GM19351 (cell line): Measurements from ENCODE around the gene MTOR.

Experiments used
- ATAC-seq: cut with Tn5 transposase; IDR thresholded peaks from one replicate; pipeline ENCODE4 v1.9.1; 2021; ENCODE audit warnings: mild to moderate bottlenecking, moderate library complexity; ENCODE audit not compliant: unreplicated experiment

Gene MTOR

DNA sequence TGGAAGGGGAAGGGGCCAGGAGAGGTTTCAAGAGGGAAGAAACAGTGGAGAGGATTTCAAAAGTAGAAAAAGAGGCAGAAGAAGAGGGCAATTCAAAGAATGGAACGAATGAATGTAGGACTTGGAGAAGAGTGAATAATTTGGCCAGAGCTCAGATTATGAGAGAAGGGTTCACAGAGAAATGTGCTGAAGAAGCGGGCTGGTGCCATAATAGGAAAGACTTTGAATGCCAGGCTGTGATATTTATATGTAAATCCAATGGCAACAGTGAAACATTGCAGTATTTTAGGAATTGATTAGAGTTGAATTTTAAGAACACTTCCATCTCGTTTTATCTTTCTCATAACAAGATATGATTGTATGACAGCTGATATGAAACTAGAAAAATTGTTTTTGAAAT lies 109.2 kb downstream of the MTOR start:
- no peak for ATAC-seq

DNA sequence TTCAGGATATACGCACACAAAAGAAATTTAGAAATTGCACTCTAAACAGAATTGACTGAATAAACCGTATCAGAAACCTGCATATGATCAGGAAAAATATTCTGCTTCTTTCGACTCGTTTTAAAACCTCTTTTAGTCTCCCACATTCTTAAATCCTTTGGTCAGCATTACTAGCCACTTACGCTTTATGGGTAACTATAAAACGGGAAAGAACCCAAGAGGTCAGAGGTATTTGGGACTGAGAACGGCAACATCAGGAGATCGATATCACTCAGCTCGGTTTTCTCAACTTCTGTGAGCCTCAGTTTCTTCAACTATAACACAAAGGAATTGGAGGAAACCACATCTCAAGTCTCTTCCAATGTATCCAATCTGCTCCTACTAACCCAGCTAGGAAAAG lies 109.6 kb downstream of the MTOR start:
- ATAC-seq = no peak

DNA sequence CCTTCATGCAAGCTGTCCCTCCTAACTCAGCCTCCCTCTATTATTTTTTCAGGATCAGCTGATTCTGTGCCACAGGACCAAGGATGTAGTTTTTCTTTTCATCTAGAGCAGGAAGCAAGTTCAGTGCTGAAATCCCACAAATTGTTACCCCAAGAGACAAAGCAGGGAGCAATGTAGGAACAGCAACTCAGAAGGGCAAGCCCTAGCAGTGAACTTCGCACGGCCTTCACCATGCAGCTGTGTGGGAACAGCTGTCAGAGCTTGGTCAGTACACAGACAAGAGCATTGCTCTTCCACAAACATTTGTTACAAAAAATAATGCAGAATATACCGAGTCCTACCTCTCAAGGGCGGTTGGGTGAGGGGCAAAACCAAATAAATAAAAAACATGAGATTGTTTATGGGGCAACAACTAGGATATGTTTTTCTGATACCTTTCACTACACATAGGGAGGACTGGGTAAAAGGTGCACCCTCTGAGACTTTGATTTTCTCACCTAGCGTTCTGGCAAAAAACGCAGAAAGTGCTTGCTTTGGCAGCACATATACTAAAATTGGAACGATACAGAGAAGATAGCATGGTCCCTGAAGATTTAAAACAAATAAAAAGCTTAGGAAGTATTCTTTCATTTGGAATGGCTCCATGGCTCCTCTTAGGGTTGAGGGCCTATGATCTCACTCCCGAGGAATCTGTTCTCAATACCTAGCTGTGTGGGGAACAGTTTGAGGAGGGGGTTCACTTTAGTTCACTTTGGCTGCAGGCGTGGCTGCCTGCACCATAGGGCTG lies 110.3 kb downstream of the MTOR start:
- ATAC-seq = no peak

DNA sequence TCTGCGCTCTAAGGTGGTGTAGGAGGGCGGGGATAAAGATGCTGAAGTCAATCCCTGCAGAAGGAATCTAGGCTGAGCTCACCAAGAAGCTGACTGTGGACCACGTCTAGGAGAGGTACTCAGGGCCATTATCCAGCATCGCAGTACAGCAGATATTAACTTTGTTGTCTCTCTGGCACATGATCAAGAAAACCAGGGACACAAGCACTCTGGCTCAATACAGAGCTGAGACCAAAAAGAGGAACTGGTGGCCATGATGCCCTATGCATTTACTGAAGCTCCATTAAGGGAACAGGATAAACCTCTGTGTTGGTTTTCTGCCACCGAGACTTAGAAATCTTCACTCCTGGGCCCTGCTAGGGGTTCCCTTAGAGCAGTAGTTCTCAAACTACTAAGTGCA lies 111.2 kb downstream of the MTOR start:
- ATAC-seq = no peak

DNA sequence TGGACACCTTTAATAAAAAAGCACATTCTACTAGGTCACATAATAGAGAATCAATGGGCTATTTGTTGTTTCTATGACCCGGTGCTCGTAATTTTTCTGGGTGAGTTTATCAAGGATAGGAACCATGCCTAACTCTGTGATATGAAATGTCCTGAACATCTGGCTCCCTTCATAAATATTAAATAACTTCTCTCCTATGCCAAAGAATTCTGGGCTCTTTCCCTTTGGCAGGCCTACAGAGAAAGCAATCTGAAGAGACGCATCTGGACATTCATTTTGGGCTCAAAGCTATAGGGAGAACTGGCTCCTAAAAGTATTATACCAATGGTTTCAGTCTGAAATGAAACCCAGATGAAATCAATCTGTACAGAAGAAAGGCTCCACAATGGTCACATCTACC lies 112.0 kb downstream of the MTOR start:
- ATAC-seq = no peak

DNA sequence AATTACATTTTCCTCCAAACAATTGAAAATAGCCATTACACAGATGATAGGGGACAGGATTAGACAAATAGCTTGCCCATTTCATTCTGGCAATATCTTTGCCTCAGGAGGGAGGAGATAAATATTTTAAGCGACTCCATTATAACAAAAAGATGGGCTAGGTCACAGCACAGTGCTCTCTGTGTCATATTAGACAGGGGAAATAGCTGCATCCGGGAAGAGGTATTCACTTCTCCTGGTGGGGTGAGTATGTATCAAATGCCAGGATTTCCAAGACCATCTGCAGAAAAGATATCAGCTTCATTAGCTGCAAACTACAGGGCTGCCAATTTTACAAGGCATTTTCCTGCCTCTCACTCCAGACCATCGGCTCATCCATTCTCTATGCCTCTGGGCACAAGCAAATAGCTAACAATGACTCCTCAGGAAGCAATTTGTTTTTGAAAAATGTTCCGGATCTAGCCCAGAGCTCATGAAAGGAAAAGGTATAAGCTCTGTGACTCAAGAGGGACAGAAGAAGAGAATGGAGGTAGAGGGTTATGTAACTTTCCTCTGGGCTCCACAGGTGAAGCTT lies 115.1 kb downstream of the MTOR start:
- no peak for ATAC-seq

DNA sequence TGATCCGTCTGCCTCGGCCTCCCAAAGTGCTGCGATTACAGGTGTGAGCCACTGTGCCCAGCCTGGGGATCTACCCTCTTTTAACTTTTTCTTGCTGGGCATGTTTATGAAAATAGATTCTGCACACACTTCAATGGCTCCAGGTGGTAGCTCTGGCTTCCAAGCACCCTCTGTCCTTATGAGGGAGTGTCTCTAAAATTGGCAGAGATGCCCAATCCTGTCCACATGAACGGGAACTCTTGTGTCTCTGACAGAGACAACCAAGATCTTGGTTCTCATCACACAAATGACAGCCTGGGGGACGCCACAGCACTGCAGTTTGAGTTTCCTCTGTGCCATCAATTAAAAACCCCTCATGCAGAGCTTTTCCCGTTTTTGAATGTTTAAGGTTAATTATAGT lies 116.6 kb downstream of the MTOR start:
- ATAC-seq = no peak

DNA sequence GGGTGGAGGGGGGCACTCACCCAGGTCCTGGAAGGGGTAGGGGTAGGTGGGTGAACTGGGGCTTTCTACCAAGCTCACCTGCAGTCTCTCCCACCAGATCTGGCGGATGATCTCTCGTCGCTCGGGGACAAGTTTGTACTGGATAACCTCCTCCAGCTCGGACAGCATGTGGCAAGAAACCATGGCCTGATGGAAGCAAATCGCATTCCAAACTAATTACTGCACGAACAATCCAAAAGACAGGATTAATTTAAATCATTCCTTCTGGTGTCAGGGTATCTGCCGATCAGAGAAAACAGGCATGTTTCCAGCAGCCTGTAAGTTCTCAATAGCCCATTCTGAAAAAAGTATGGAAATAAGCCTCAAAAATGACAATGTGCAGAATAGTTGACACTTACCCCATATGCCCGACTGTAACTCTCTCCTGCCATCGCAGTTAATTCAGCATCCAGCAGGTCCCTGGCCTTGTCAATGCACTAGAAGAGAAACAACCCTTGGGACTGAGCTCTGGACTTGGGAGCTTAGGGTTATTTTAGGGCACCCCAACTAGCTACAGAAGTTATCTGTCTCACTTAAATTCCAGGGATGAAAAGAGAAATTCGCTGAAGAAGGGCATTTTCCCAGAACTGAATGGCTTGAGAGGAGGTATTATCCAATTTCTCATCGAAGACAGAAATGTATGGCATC lies 117.6 kb downstream of the MTOR start:
- ATAC-seq = no peak

DNA sequence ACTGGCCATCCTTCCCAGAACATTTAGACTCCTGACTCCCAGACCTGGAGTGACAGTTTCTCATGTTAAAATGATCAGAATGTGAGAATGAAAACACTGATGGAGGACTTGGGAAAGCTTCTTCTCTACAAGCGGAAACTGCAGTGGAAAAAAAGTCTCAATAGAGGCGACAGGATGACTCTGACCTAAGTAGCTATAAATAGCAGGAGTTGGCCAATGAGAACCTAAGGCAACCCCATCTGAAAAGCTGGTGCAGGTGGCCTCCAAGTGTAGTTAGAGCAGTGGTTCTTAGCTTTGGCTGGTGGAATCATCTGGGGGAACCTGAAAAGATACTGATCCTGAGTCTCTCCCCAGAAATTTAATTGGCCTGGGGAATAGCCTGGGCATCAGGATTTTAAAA lies 118.4 kb downstream of the MTOR start:
- no peak for ATAC-seq

DNA sequence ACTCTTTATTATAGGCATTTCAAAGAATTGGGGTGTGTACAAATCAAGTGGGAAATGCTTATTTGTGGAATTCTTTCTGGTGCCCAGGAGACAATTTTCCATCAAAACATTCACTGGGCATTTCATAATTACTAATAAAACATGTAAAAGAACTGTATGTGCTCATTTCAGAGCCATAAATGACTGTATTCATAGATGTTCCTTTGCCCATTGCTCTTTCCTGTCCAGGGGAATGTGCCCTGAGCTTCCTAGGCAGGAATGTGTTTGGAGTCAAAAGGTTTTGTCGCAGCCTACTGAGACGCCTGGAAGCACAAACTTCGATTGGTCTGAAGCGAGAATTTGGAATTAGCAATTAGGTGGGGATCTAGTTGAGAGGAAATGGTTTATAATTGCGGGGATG lies 119.0 kb downstream of the MTOR start:
- ATAC-seq = no peak

DNA sequence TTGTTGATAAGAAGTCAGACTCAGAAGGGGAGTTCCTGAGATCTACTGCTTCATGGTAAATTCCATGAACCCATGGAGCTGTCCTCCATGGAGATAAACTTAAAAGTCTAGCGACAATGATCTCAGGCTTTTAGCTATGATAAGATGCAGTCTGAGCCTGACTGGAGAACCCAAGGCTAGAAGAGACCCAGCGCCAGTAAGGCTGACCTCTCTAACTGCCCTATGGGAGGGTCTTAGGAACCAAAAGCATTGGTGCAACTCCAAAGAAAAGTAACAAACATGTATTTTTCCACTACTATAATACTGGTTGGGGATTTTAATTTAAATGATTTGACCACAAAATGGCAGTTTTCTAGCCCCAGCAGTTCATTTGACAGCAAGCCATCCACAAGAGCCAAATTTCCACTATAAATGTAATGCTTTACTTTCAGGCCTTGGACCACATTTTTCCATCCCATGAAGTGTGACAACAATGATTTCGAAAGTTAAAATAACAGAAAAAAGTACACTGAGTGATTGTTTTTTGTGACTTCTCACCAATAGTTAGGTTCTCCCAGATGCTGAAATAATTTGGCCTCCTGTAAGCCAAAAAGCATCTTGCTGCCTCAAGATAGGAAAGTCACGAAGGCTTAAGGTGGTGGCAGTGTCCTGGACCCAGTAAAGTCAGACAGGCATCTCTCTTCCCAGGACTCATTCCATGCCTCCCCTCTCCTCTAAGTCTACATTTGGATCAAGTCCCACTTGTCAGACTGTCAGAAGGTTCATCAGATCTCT lies 119.5 kb downstream of the MTOR start:
- ATAC-seq = no peak

DNA sequence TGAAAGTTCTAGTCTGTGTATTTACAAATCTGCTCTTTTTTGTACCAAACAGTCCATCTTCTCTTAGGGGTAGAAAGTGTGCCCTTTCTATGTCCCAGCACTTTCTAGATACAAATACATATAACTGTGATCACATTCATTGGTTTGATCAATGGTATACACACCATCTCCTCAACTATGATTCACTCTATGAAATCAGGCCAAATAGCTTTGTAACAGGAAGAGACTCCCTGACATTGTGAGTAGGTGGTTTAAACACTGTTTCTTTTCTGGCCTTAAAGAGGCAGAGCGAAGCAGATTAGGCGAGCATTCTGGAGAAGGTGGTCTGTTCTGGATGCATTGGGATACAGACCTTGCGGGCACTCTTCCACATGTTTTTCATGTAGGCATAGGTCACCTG lies 123.4 kb downstream of the MTOR start:
- ATAC-seq = no peak

DNA sequence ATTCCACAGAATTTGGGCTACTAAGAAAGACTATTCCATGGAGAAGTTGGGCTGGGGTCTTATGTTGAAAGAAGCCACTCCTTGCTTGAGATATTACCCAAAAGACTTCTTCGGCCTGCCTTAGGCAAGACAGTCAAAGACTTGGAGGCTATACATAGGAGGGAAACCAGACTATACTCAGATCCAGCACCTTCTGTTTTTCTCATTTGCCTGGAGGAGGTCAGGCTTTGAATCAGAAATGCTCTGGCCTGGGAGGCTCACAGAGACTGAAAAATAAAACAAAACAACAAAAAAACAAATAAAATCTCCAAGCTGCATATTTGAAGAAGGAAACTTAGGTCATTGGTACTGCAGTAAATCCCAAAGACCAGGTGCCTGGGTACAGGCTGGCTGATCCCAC lies 124.3 kb downstream of the MTOR start:
- ATAC-seq = no peak

DNA sequence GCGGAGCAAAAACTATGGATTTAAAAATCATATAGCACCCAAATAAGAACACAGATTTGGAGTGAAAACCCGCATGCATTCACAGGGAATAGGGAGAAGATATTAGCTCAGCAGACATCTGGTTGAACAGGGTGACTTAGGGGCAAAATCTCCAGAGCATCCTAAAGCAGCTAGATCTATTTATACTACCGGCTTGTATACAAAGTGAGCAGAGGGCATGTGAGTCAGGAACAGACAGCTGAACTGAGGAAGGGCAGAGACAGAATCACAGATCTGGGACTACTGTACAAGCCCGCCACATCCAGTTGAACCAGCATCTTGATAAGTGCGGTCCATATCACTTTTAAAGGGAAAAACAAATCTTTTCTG lies 127.5 kb downstream of the MTOR start:
- no peak for ATAC-seq

DNA sequence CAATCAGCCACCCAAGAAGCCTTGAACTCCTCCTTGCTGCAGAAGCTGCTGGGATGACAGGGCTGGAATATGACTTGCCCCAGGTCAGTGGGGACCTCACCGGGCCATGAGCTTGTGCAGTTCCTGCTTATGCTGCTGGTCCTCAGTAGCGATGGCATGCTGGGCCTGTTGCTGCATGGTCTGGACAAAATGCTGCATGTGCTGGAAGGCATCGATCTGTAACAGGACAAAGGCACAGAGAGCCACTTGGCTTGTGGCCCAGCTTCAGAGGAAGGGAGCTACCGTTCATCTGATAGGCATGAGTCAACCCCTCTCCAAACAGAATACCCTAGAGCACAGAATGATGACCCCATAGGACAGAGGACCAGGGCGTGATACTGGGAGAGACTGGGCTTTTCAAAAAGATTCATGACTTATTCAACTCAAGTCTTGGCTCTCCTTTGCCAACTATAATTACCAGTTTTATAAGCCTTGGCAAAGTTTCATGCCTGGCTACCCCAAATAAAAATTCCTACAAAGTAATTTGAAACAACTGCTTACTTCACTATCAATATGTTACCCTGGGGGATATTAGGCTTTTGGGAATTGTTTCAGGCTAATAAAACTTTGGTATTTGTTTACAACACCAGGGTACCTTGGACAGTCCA lies 128.0 kb downstream of the MTOR start:
- ATAC-seq = no peak

DNA sequence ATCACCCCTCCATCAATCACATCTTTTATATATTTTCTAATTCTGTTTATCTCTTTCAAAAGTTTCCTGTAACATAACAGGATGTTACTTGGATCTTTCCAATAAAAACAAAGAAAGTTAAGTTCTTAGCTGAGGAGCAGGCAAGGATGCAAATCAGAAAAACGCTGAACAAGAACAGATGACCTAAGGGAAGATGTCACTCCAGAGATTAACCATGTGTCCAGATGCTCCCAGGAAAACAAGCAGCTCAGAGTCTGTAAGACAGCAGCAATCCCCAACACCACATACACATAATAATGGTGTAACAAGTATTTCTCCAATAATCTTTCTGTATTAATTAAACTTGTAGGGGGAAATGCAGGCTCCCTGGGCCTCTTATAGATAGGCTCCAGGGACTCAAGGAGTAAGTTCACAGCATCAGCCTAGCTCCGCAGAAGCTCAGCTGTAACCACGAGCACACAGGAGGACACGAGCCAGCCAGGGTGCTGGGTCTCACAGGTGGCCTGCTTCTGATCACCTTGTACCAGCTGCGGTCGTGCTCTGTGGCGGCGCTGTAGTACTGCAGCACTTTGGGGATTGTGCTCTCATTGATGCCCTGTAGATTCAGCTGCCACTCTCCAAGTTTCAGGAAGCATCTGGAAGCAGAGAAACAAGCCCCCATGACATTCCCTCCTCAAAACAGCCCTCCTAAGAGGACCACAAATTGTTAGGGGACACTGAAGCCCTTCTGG lies 129.6 kb downstream of the MTOR start:
- ATAC-seq = no peak

DNA sequence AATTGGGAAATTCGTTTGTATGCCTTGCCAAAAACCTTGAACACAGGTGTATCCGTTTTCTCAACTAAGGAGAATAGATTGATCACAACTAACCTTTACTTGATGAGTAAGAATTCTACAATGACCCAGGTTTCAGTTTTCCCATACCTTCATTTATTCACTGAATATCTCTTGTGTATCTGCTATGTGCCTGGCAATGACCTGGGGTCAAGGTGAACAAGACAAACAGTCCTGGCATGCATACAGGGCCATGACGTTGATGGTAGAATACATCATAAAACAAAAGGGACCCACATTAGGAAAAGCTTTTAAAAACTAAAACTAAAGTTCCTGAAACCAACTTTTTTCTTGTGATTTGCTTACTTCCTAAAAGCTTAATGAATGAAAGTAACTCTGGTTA lies 130.5 kb downstream of the MTOR start:
- no peak for ATAC-seq

DNA sequence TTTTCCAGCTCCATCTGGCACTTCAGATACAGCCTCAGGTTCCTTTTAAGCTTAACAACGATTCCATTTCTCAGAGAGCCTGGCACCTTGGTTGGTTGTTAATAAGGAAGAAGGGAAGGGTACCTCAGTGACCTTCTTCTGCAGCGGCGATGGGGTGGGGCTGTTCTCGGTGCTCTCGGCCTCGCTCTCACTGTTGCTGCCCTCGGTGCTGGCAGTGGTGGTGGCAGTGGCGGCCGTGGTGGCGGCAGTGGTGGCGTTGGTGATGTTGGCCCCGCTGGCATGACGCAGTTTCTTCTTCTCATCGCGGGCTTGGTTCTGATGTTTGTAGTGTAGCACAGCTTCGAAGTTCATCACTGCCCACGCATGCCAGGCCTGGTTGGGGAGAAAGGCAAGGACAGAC lies 131.9 kb downstream of the MTOR start:
- no peak for ATAC-seq

DNA sequence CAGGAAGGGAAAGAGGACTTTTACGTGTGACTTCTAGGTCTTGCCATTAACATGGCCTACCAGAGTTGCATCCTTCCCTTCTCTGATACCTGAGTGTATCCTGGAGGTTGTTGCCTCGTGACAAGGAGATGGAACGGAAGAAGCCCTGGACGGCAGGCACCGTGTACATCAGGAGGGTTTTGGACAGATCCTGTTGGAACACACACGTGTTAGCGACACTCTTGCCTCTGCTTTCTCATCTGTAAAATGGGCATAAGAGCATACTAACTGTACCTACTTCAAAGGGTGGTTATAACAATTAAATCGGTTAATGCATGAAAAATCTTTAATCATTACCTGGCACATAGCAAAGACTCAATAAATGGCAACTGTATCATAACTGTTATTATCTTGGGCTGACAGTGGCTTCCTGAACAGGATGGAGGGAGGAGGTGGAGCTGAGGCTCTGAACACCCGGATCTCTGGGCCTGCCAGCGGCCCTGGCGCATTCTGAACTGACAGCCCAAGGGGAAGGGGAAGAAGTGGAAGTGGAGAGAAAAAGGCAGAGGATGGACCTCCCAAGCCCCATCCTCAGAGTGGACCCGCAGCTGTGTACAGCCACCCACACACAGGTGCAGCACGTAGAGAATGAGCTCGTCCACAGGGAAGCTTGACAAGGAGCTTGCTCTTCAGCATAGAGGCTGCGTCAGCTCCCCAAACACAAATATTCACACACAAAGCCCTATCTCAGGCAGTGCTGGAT lies 132.5 kb downstream of the MTOR start:
- ATAC-seq = no peak

DNA sequence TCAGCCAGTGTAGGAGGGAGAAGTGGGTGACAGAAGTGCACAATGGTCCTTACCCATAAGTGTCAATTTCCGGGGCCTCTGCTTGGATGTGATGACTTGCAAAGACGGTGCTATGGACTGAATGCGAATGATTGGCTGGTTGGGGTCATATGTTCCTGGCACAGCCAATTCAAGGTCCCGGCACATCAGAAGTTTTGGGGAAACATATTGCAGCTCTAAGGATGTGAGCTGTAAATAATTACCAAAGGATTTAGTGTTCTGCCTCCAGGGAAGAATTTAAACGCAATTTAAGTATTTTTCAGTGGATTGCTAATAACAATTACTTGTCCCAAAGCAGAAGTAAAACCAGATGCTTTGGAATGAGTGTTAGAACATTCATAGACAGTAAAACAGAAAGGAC lies 135.8 kb downstream of the MTOR start:
- ATAC-seq = no peak
